NCI-H460 (cell line): ENCODE measurements around the gene SYTL3. TPM values are rescaled to one million over a fixed set of nuclear protein-coding genes. Genes with fewer than 3 reads are reported as not detected.

Experiments used
- DNase-seq: peaks from one replicate; pipeline ENCODE4 v3.0.0-alpha.2; 2016; ENCODE audit warnings: low read depth; ENCODE audit errors: extremely low read depth
- total RNA-seq: library from RNA; depleted of rRNA; stranded (reverse); fragments of >200 nt; shearing (Covaris generic); gene quantifications from 2 replicates; pipeline ENCODE4 v1.2.3, GENCODE V29; 2014

Gene SYTL3
- total RNA-seq, 1 experiment from 2014 or later: 0.52 TPM

GRCh38 chr6:158769771-158770432 is 120.0 kb downstream of the SYTL3 start:
- no peak for DNase-seq

- no peak for DNase-seq
Observed at GRCh38 chr6:158770533-158771330, 120.9 kb downstream of the SYTL3 start.

- DNase-seq: no peak
Observed at GRCh38 chr6:158771399-158772152, 121.7 kb downstream of the SYTL3 start.

GRCh38 chr6:158772172-158772571 is 122.3 kb downstream of the SYTL3 start:
- no peak for DNase-seq

GRCh38 chr6:158772851-158773371 is 123.1 kb downstream of the SYTL3 start:
- DNase-seq: no peak

GRCh38 chr6:158773581-158774449 is 124.0 kb downstream of the SYTL3 start:
- no peak for DNase-seq

GRCh38 chr6:158774717-158775449 is 125.0 kb downstream of the SYTL3 start:
- no peak for DNase-seq

GRCh38 chr6:158775832-158776231 is 126.0 kb downstream of the SYTL3 start:
- DNase-seq: no peak

- DNase-seq: no peak
Observed at GRCh38 chr6:158776737-158777136, 126.9 kb downstream of the SYTL3 start.

- DNase-seq: no peak
Observed at GRCh38 chr6:158777510-158777909, 127.7 kb downstream of the SYTL3 start.

GRCh38 chr6:158778005-158778527 is 128.2 kb downstream of the SYTL3 start:
- no peak for DNase-seq

GRCh38 chr6:158780246-158780884 is 130.5 kb downstream of the SYTL3 start:
- DNase-seq: no peak

GRCh38 chr6:158780988-158781691 is 131.3 kb downstream of the SYTL3 start:
- no peak for DNase-seq

- no peak for DNase-seq
Observed at GRCh38 chr6:158781692-158782373, 132.0 kb downstream of the SYTL3 start.

GRCh38 chr6:158782432-158783166 is 132.7 kb downstream of the SYTL3 start:
- no peak for DNase-seq

GRCh38 chr6:158783167-158783450 is 133.3 kb downstream of the SYTL3 start:
- no peak for DNase-seq

- no peak for DNase-seq
Observed at GRCh38 chr6:158783851-158784250, 134.0 kb downstream of the SYTL3 start.
